Frontal cortex (tissue), 4 donors: ENCODE results near the gene SARS1. TPM values are rescaled to one million over a fixed set of nuclear protein-coding genes. Genes with fewer than 3 reads are reported as not detected.

Source experiments
- DNase-seq, 2 donors: peaks; one replicate each; pipeline ENCODE4 v3.0.0; 2012; ENCODE audit warnings: low spot score in 2 of 2
- FAIRE-seq: peaks from 2 replicates; lab custom pipeline; 2012; peaks lifted over from hg19 to GRCh38; lab: Jason Lieb, UNC
- total RNA-seq: library from RNA; depleted of rRNA; stranded (reverse); fragments of >200 nt; gene quantifications from one replicate; pipeline ENCODE4 v1.2.3, GENCODE V29; 2014
- donor health status: control.
- donor health status: control.
- donor health status: control.

SARS1 gene
- total RNA-seq, 1 donor from 2014 or later = 162 TPM

GRCh38 chr1:109191891-109192290, 21.8 kb upstream of the SARS1 start:
- FAIRE-seq (no peak), DNase-seq (no peak)

DNA sequence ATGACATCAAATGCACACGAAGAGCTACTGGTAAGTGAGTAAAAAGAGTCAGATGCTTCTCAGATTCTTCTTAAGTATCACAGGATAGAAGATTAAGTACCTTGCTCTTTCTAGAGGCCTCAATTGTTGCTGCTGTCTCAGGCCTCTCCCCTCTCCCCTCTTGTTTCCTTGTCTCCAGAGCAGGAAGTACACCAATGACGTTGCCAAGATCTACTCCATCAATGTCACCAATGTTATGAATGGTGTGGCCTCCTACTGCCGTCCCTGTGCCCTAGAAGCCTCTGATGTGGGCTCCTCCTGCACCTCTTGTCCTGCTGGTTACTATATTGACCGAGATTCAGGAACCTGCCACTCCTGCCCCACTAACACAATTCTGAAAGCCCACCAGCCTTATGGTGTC, 21.3 kb upstream of the SARS1 start:
- FAIRE-seq (no peak), DNase-seq (no peak)

- no peak for FAIRE-seq
- DNase-seq = peak in 1 of 2 donors; percentile 26
These were observed 19.8 kb upstream of the SARS1 start for GRCh38 chr1:109193653-109194590.

DNA sequence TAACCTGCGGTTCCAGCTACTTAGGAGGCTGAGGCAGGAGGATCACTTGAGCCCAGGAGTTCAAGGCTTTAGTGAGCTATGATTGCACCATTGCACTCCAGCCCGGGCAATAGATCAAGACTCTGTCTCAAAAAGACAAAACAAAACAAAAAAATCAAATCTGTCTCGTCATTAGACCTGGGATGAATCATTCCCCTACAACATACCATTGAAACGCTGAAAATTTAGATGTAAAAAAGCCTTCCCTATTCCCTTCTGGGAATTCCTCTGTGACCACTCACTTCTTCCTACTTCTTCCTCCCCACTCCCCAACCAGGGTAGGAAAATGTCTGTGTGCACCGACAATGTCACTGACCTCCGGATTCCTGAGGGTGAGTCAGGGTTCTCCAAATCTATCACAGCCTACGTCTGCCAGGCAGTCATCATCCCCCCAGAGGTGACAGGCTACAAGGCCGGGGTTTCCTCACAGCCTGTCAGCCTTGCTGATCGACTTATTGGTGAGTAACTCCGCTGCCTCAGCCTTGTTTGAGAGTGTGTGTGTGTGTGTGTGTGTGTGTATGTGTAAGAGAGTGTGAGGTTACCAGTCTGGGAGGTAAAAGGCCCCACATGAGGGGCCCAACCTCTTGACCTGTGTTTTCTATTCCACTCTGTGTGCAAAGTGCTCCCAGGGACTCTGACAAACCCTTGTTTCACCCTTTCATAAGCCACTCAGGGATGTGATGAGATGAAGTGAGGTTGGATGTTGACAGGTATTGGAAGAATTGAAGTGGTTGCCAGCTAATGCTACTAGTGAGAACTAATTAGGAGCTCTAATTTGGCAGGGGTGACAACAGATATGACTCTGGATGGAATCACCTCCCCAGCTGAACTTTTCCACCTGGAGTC, 16.3 kb upstream of the SARS1 start:
- no peak for FAIRE-seq
- DNase-seq = no peak

DNA sequence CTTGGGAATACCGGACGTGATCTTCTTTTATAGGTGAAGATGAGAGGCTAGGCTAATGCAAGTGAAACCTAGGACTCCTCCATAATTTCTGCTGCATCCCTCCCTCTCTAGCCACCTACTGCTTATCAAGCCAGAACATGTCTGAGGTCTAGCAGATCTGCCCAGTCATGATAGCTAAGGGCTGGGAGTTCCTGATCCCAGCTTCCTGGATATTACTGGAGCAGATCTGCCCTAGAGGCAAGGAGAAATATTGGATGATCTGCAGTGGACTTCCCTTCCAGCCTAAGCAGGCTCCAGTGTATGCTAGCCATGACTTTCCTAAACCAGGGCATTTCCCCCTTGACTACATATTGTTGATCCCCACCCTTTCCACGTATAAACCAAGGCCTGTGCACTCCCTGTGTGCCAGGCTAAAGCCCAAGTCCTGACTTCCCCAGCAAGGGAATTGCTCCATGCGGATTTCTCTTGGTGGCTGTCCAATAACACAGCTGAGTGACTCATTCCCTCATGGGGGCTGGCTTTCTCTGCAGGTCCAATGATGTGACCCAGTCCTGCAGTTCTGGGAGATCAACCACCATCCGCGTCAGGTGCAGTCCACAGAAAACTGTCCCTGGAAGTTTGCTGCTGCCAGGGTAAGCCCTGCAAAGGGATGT, 15.5 kb upstream of the SARS1 start:
- DNase-seq (peak in 1 of 2 donors; percentile 48), FAIRE-seq (no peak)

DNA sequence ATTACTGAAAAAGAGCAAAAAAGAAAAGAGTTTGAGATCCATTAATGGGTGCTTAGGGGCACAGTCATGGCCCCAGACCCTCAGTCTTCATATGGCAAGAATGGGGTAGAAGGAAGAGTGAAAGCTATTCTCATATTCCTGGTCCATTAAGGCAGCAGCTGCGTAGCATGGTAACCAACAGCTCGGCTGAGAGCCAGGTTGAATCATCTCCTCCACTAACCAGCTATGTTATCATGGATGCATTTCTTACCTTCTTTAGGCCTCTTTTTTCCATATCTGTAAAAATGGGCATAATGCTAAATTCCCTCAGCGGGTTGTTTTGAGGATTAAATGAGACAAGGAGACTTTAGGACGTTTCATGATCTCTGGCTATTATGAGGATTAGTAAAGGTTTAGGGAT, 15.0 kb upstream of the SARS1 start:
- DNase-seq = no peak

GRCh38 chr1:109199710-109200109, 14.0 kb upstream of the SARS1 start:
- DNase-seq (no peak), FAIRE-seq (no peak)

More for the DNA sequence above, 15.0 kb upstream of the SARS1 start:
- no peak for FAIRE-seq

GRCh38 chr1:109201123-109201703, 12.5 kb upstream of the SARS1 start:
- peak; percentile 53 to 71 for DNase-seq
- FAIRE-seq = no peak

DNA sequence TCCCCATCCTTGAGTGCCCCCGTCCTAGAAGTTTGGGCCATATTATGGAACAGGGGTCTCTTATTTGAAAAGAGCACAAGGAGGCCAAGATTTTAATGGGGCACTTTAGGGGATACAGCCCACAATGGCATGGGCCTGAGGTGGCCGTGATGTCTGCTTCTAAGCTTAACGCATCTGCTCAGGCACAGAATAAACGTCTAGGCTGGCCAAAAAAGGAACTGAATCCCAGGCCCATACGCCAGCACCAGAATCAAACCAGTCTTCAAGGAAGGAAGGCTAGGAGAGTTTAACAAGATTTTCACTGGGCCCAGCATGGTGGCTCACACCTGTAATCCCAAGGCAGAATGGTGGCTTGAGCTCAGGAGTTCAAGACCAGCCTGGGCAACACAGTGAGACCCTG, 9.2 kb upstream of the SARS1 start:
- DNase-seq = no peak
- FAIRE-seq = no peak

GRCh38 chr1:109206339-109206738, 7.4 kb upstream of the SARS1 start:
- no peak for DNase-seq
- no peak for FAIRE-seq

DNA sequence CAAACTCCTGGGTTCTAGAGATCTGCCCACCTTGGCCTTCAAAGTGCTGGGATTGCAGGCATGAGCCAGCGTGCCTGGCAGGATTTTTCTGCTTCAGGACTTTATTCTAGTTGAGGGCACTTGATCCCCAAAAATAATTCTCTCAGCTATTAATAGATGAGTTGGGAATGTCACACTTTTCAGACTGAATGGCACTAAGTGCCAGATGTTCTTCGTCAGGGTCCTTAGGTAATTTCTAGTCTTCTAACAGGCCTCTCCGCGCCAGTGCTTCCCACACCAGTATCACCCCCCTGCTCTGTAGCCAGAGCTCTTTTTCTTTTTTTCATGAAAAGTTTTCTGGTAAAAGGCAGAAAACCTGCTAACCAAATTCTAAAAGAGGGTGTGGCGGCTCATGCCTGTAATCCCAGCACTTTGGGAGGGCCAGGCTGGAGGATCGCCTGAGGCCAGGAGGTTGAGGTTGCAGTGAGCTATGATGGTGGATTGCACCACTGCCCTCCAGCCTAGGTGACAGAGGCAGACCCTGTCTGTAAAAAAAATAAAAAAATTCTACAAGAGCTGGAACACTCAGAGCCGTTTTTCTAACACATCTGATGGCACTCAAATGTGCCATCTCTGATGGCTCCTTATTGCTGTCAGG, 6.1 kb upstream of the SARS1 start:
- no peak for DNase-seq
- FAIRE-seq = no peak

- no peak for FAIRE-seq
- DNase-seq = no peak
These were observed 5.3 kb upstream of the SARS1 start for GRCh38 chr1:109208394-109208793.

DNA sequence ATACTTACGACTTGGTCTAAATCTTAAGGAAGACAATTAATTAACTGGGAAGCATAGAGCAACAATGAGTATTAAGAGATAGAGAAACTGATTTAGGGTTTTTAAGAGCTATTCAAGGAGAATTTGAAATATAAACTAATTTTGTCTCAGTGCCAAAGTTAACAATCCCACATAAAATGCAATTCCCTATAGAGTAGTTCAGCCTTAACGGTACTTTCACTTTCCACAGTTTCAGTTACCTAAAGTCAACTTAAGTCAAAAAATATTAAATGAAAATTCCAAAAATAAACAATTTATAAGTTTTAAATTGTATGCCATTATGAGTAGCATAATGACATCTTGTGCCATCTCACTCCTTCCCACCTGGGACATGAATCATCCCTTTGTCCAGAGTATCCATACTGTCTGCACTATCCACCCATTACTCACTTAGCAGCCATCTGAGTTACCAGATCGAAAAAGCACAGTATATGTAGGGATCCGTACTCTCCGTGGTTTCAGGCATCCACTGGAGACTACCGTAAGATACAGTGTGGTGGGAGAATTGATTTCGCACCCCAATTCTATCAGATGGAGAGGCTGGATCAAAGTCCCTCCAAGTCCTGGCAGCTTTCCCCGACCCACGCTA, 4.8 kb upstream of the SARS1 start:
- DNase-seq (no peak), FAIRE-seq (no peak)

DNA sequence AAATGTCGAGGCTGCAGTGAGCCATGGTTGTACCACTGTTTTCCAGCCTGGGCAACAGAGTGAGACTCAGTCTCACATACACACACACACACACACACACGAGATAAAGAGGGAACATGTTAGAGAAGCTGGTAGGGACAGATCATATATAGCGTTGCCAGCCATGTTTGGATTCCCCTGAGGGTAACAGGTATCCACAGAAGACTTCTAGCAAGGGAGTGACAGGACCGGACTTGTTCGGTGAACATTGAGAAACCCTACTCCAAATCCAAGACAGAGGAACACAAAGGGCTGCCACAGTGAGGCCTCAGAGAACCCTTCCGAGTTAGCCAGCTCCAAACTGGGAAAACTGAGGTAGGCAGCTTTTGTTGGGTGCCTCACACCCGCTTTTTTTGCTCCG, 3.7 kb upstream of the SARS1 start:
- no peak for FAIRE-seq

GRCh38 chr1:109213345-109213823, 334 bp upstream of the SARS1 start:
- FAIRE-seq = no peak
- no peak for DNase-seq

More for the DNA sequence above, 3.7 kb upstream of the SARS1 start:
- DNase-seq = no peak

DNA sequence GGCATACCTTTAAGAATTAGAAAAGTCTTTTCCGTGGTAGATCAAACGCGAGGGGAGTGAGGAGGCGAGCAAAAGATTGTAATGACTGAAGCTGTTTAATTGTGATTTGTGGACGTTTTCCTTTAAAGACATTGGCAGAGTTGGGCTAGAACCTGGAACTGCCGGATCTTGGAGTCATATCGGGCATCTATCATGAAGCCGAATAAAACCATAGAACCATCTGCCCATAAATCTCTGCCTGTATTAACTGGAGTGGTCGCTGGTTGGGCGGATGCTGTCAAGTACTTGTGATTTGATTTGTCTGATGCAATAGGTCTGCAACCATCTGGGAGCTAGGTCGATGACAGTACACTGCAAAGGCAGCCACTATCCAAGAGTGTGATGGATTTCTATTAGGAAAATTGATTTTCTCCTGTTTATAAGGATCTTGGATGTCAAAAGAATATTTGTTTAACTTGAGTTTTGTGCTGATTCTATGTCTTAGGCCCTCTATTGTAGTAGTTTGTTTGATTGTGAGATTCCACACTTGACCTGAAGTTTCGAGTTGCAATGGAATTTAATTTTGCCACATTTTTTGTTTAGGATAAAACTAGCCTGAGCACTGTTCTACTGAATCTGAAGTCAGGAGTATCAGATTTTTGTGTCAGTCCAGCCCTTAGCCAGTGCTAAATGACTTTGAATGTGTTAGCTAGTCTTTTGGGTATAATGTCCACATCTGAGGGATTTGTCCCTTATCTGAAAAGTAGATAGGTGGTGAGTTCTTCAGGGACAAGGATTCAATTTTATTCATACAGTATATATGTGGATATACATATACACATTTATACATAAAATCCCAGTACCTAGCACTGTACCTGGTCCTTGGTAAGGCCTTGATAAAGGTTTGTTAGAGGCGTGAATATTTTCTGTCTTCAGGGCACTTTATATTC, 1.2 kb downstream of the SARS1 start:
- FAIRE-seq (no peak), DNase-seq (peak; percentile 40 to 58)

DNA sequence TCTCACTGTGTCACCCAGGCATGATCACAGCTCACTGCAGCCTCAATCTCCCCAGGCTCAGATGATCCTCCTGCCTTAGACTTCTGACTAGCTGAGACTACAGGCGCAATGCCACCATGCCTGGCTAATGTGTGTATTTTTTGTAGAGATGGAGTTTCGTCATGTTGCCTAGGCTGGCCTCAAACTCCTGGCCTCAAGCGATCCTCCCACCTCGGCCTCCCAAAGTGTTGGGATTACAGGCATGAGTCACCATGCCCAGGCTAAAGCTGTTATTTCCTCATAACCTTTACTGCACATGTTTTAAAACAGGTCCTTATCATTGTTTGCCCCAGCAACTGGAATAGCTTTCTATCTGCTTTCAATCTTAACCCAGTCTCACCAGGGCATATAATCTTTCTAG, 2.9 kb downstream of the SARS1 start:
- no peak for FAIRE-seq
- DNase-seq = no peak

DNA sequence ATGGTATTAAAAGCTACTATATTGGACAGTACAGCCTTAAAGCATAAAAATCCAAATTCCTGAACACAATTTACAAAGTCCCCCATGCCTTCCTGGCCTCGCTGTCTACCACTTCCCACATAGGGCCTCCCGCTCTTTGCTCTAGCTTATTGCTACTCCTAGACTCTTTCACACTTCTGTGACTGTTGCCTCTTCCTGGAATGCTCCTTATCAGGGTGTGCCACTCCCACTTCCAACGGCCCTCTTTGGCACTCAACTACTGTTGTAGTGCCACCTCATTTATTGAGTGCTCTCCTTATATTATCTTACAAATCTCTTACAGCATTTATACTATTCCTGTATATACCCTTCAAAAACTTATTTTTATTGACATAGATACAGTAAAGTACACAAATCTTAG, 4.8 kb downstream of the SARS1 start:
- DNase-seq (no peak), FAIRE-seq (no peak)
